GM19025 (cell line): ENCODE results near the gene FAM228A.
A peak's percentile ranks its signal among the peaks of the same experiment; 100 is the strongest.
"Not testable (repeated sequence)": the region's sequence is repeated elsewhere in the genome, so short reads cannot be mapped to it uniquely, and the experiment has no call there.

Source experiments
- ATAC-seq: cut with Tn5 transposase; IDR thresholded peaks from one replicate; pipeline ENCODE4 v1.9.1; 2021; ENCODE audit warnings: mild to moderate bottlenecking, low read depth, moderate library complexity; ENCODE audit not compliant: unreplicated experiment

FAM228A gene

GRCh38 chr2:24189551-24189950 is 14.7 kb downstream of the FAM228A start:
- no peak for ATAC-seq

GRCh38 chr2:24190503-24190902 is 15.7 kb downstream of the FAM228A start:
- no peak for ATAC-seq

GRCh38 chr2:24191156-24191555 is 16.3 kb downstream of the FAM228A start:
- no peak for ATAC-seq

GRCh38 chr2:24191848-24192247 is 17.0 kb downstream of the FAM228A start:
- no peak for ATAC-seq

- ATAC-seq: not testable (repeated sequence)
Measured at GRCh38 chr2:24197213-24197612, 22.4 kb downstream of the FAM228A start.

- no peak for ATAC-seq
Measured at GRCh38 chr2:24199968-24200590, 25.2 kb downstream of the FAM228A start.

GRCh38 chr2:24200799-24201198 is 25.9 kb downstream of the FAM228A start:
- ATAC-seq: no peak

GRCh38 chr2:24203029-24203786 is 28.4 kb downstream of the FAM228A start:
- no peak for ATAC-seq

- ATAC-seq: no peak
Measured at GRCh38 chr2:24203787-24204150, 28.9 kb downstream of the FAM228A start.

- ATAC-seq: no peak
Measured at GRCh38 chr2:24204505-24204904, 29.7 kb downstream of the FAM228A start.

GRCh38 chr2:24205131-24205530 is 30.3 kb downstream of the FAM228A start:
- no peak for ATAC-seq

- ATAC-seq: no peak
Measured at GRCh38 chr2:24206242-24206641, 31.4 kb downstream of the FAM228A start.

- ATAC-seq: no peak
Measured at GRCh38 chr2:24206714-24207113, 31.9 kb downstream of the FAM228A start.

GRCh38 chr2:24207359-24207758 is 32.5 kb downstream of the FAM228A start:
- no peak for ATAC-seq

GRCh38 chr2:24208490-24208889 is 33.6 kb downstream of the FAM228A start:
- no peak for ATAC-seq

GRCh38 chr2:24209389-24210105 is 34.7 kb downstream of the FAM228A start:
- ATAC-seq: no peak

- ATAC-seq: no peak
Measured at GRCh38 chr2:24210106-24210455, 35.2 kb downstream of the FAM228A start.

- ATAC-seq: no peak
Measured at GRCh38 chr2:24210723-24211122, 35.9 kb downstream of the FAM228A start.

GRCh38 chr2:24211408-24211807 is 36.6 kb downstream of the FAM228A start:
- ATAC-seq: no peak

- ATAC-seq: peak; percentile 89
Measured at GRCh38 chr2:24214880-24215279, 40.0 kb downstream of the FAM228A start.

- no peak for ATAC-seq
Measured at GRCh38 chr2:24220554-24221291, 45.9 kb downstream of the FAM228A start.
